ENCODE results near the gene IGF1R.

The IGF1R gene

DNA sequence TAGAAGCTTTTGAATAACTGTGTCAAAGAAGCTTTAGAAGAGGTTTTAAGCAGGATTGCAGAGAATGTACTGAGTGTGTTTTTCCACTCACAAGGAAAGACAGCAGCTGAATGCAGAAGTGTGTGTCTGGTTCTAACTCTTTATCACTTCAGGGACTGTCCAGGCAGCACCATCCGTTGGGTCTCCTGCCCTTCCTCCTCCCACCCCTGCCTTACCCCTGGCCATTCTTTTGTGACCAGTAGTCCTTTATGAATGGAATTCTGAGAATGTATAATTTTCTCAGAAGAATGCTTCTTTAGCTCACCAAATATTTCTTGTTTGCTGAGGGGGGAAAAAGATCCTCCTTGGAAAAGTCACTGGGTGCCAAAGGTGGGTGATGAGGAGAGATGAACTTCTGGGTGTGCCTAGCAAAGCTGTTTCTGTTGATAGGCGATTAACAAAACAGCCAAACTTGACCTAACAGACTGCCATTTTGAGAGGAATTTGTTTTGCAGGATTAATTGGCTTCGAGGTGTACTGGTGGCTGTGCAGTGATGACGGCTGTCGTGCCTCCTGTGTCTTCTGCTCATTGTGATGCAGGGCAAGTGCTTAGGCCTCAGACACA is 70.9 kb downstream of the IGF1R start:
- no peak for DNase-seq
- Histone ChIP-seq H3K27ac (ENCODE audit: low read length) (no peak overlapping the region), H4K20me1 (ENCODE audit: insufficient read depth, low read length) (peaks cover 88% of the 10 kb centered on the region), H3K9me3 (ENCODE audit: insufficient read depth, low read length, severe bottlenecking) (no peaks in the 10 kb centered on the region), H3K4me2 (ENCODE audit: insufficient read depth, low read length) (no peak overlapping the region), H2AFZ (ENCODE audit: low read depth, low read length) (no peak overlapping the region), H3K79me2 (ENCODE audit: insufficient read depth, low read length) (peaks cover 95% of the 10 kb centered on the region), H3K4me1 (ENCODE audit: insufficient read depth, low read length) (no peaks in the 10 kb centered on the region), H3K4me3 (ENCODE audit: low read depth in 1 of 2, low read length in 2 of 2) (no peak overlapping the region), H3K36me3 (ENCODE audit: insufficient read depth, low read length) (no peaks in the 10 kb centered on the region), H3K9ac (ENCODE audit: low read depth, low read length) (no peak overlapping the region), H3K27me3 (ENCODE audit: insufficient read depth, low read length, poor library complexity) (no peaks in the 10 kb centered on the region)
- TF ChIP-seq, protein P1, sequence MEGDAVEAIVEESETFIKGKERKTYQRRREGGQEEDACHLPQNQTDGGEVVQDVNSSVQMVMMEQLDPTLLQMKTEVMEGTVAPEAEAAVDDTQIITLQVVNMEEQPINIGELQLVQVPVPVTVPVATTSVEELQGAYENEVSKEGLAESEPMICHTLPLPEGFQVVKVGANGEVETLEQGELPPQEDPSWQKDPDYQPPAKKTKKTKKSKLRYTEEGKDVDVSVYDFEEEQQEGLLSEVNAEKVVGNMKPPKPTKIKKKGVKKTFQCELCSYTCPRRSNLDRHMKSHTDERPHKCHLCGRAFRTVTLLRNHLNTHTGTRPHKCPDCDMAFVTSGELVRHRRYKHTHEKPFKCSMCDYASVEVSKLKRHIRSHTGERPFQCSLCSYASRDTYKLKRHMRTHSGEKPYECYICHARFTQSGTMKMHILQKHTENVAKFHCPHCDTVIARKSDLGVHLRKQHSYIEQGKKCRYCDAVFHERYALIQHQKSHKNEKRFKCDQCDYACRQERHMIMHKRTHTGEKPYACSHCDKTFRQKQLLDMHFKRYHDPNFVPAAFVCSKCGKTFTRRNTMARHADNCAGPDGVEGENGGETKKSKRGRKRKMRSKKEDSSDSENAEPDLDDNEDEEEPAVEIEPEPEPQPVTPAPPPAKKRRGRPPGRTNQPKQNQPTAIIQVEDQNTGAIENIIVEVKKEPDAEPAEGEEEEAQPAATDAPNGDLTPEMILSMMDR (IDR thresholded peaks at IDR 0.05; ENCODE audit: borderline replicate concordance, extremely low read depth, low read length, poor library complexity, severe bottlenecking) = no peak
- no peak for TF ChIP-seq EZH2 (IDR thresholded peaks at IDR 0.05; ENCODE audit: borderline replicate concordance, low read depth, low read length, severe bottlenecking)
- ATAC-seq (ENCODE audit: insufficient read depth, low read depth) = no peak

DNA sequence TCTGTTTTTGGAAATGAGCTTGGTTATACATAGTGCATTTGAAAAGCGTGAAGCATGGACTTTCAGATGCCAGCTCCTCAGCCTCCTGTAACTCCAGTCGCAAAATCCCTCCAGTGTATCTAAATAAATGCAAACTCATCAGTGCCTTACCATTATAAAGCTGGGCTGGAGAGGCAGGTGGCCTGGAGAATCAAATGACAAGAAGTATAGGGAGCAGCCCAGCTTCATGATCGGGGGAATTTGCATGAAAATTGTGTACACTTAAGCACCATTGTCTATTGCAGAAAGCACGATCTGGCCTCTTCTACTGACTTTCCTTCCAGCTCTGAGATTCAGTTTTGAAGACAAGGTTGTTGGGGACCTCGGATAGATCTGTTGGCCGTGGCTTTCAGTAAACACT is 71.7 kb downstream of the IGF1R start:
- Histone ChIP-seq H3K36me3 (ENCODE audit: insufficient read depth, low read length) (no peaks in the 10 kb centered on the region), H2AFZ (ENCODE audit: low read depth, low read length) (no peak overlapping the region), H4K20me1 (ENCODE audit: insufficient read depth, low read length) (peaks cover 88% of the 10 kb centered on the region), H3K4me3 (ENCODE audit: low read depth in 1 of 2, low read length in 2 of 2) (no peak overlapping the region), H3K9ac (ENCODE audit: low read depth, low read length) (no peak overlapping the region), H3K9me3 (ENCODE audit: insufficient read depth, low read length, severe bottlenecking) (no peaks in the 10 kb centered on the region), H3K79me2 (ENCODE audit: insufficient read depth, low read length) (peaks cover 95% of the 10 kb centered on the region), H3K4me1 (ENCODE audit: insufficient read depth, low read length) (no peaks in the 10 kb centered on the region), H3K27ac (ENCODE audit: low read length) (no peak overlapping the region), H3K27me3 (ENCODE audit: insufficient read depth, low read length, poor library complexity) (no peaks in the 10 kb centered on the region), H3K4me2 (ENCODE audit: insufficient read depth, low read length) (no peak overlapping the region)
- DNase-seq = no peak
- TF ChIP-seq, protein P1 (IDR thresholded peaks at IDR 0.05; ENCODE audit: borderline replicate concordance, extremely low read depth, low read length, poor library complexity, severe bottlenecking) = no peak
- TF ChIP-seq EZH2 (IDR thresholded peaks at IDR 0.05; ENCODE audit: borderline replicate concordance, low read depth, low read length, severe bottlenecking) = no peak
- no peak for ATAC-seq (ENCODE audit: insufficient read depth, low read depth)

GRCh38 chr15:98720577-98721565 is 72.5 kb downstream of the IGF1R start:
- H2AFZ ChIP-seq (ENCODE audit: low read depth, low read length) = no peak overlapping the region
- no peak overlapping the region for H3K9ac ChIP-seq (ENCODE audit: low read depth, low read length)
- H3K27ac ChIP-seq (ENCODE audit: low read length) = no peak overlapping the region
- H3K36me3 ChIP-seq (ENCODE audit: insufficient read depth, low read length) = no peaks in the 10 kb centered on the region
- no peaks in the 10 kb centered on the region for H3K4me1 ChIP-seq (ENCODE audit: insufficient read depth, low read length)
- TF ChIP-seq, protein P1 (IDR thresholded peaks at IDR 0.05; ENCODE audit: borderline replicate concordance, extremely low read depth, low read length, poor library complexity, severe bottlenecking) = no peak
- no peak for TF ChIP-seq EZH2 (IDR thresholded peaks at IDR 0.05; ENCODE audit: borderline replicate concordance, low read depth, low read length, severe bottlenecking)
- H3K27me3 ChIP-seq (ENCODE audit: insufficient read depth, low read length, poor library complexity) = no peaks in the 10 kb centered on the region
- H3K79me2 ChIP-seq (ENCODE audit: insufficient read depth, low read length) = peaks cover 91% of the 10 kb centered on the region
- H3K4me3 ChIP-seq (ENCODE audit: low read depth in 1 of 2, low read length in 2 of 2) = no peak overlapping the region
- no peaks in the 10 kb centered on the region for H3K9me3 ChIP-seq (ENCODE audit: insufficient read depth, low read length, severe bottlenecking)
- H3K4me2 ChIP-seq (ENCODE audit: insufficient read depth, low read length) = no peak overlapping the region
- H4K20me1 ChIP-seq (ENCODE audit: insufficient read depth, low read length) = peaks cover 81% of the 10 kb centered on the region
- DNase-seq (no peak), ATAC-seq (ENCODE audit: insufficient read depth, low read depth) (no peak)

Measured in DND-41 (cell line).